ENCODE results near the gene NKAPD1. TPM values are rescaled to one million over a fixed set of nuclear protein-coding genes. Genes with fewer than 3 reads are reported as not detected.

NKAPD1 gene
- total RNA-seq, 1 donor from 2014 or later, result 27.7 TPM

DNA sequence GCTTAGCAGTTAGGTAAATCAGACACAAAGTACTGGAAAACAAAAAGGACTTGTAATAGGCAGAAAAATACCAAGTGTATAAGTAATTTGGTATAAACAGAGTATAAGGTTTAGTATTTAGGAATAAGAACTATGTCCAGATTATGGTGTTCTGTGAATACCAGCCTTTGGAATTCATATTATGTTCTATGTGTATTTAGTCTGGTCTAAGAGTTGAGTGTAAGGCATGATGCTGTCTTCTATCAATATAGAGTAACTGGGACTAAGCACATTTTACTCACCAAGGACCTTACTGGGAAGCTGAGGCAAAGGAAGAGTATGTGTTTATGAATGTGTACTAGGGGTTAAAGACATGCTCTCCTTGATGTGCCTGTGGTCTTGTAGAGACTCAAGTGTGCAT lies 22.1 kb downstream of the NKAPD1 start:
- Mint-ChIP-seq H3K4me3 (ENCODE audit: unreplicated experiment) (no peak overlapping the region), H3K27ac (ENCODE audit: unreplicated experiment) (no peak overlapping the region), H3K27me3 (ENCODE audit: low read depth, unreplicated experiment) (no peaks in the 10 kb centered on the region), H3K4me1 (ENCODE audit: low read depth, unreplicated experiment) (no peaks in the 10 kb centered on the region), H3K9me3 (ENCODE audit: unreplicated experiment) (no peaks in the 10 kb centered on the region), H3K36me3 (ENCODE audit: low read depth, unreplicated experiment) (peaks cover 6% of the 10 kb centered on the region)
- no peaks in the 10 kb centered on the region for H4K20me1 ChIP-seq (ENCODE audit: insufficient read depth, low read length)
- H3K27me3 ChIP-seq (ENCODE audit: insufficient read depth, low read length), result no peaks in the 10 kb centered on the region
- no peaks in the 10 kb centered on the region for H3K4me1 ChIP-seq (ENCODE audit: insufficient read depth, low read length)
- H3K79me2 ChIP-seq (ENCODE audit: insufficient read depth, low read length), result no peaks in the 10 kb centered on the region
- H2AFZ ChIP-seq (ENCODE audit: low read depth, low read length), result no peak overlapping the region
- TF ChIP-seq, protein P1, sequence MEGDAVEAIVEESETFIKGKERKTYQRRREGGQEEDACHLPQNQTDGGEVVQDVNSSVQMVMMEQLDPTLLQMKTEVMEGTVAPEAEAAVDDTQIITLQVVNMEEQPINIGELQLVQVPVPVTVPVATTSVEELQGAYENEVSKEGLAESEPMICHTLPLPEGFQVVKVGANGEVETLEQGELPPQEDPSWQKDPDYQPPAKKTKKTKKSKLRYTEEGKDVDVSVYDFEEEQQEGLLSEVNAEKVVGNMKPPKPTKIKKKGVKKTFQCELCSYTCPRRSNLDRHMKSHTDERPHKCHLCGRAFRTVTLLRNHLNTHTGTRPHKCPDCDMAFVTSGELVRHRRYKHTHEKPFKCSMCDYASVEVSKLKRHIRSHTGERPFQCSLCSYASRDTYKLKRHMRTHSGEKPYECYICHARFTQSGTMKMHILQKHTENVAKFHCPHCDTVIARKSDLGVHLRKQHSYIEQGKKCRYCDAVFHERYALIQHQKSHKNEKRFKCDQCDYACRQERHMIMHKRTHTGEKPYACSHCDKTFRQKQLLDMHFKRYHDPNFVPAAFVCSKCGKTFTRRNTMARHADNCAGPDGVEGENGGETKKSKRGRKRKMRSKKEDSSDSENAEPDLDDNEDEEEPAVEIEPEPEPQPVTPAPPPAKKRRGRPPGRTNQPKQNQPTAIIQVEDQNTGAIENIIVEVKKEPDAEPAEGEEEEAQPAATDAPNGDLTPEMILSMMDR (IDR thresholded peaks at IDR 0.05; ENCODE audit: insufficient read depth, low read depth, low read length), result no peak
- TF ChIP-seq EZH2 (IDR thresholded peaks at IDR 0.05; ENCODE audit: insufficient read depth, low read length), result no peak
- no peak for FAIRE-seq
- no peak for DNase-seq (ENCODE audit: low read depth)
- H3K27ac ChIP-seq (ENCODE audit: low read depth, low read length), result no peak overlapping the region
- no peak overlapping the region for H3K4me2 ChIP-seq (ENCODE audit: low read length)
- no peak overlapping the region for H3K4me3 ChIP-seq (ENCODE audit: insufficient read depth, low read depth, low read length)
- no peaks in the 10 kb centered on the region for H3K9me3 ChIP-seq (ENCODE audit: insufficient read depth, low read depth, low read length)
- H3K36me3 ChIP-seq (ENCODE audit: insufficient read depth, low read length), result peaks cover 17% of the 10 kb centered on the region
- no peak overlapping the region for H3K9ac ChIP-seq (ENCODE audit: low read length)

DNA sequence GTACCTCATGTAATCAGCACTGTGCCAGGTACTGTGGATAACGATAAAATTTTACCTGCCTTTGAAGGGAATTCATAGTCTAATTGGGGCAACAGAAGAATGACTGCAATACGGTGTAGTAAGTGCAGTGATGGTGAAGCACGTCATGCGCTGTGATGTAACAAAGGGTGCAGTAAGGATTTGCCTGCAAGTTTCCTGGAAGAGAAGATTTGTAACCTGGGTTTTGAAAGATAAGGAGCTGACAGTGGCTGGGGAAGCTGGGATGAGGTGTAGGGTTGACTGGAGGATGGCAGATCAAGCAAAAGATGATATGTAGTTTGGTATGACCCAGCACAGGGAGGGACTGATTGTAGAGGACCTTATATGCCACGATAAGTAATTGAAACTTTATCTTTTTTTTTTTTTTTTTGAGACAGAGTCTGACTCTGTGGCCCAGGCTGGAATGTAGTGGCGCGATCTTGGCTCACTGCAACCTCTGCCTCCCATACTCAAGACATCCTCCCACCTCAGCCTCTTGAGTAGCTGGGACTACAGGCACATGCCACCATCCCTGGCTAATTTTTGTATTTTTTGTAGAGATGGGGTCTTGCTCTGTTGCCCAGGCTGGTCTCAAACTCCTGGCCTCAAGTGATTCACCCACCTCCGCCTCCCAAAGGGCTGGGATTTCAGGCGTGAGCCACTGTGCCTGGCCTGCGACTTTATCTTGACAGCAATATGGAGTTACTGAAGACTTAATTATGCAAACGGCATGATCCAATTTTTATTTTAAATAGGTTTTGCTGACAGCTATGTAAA lies 23.8 kb downstream of the NKAPD1 start:
- Histone ChIP-seq H3K79me2 (ENCODE audit: insufficient read depth, low read length) (no peaks in the 10 kb centered on the region), H3K9me3 (ENCODE audit: insufficient read depth, low read depth, low read length) (no peaks in the 10 kb centered on the region), H3K4me1 (ENCODE audit: insufficient read depth, low read length) (no peaks in the 10 kb centered on the region), H3K27me3 (ENCODE audit: insufficient read depth, low read length) (no peaks in the 10 kb centered on the region), H3K36me3 (ENCODE audit: insufficient read depth, low read length) (peaks cover 6% of the 10 kb centered on the region), H3K4me3 (ENCODE audit: insufficient read depth, low read depth, low read length) (no peak overlapping the region), H3K4me2 (ENCODE audit: low read length) (no peak overlapping the region), H3K9ac (ENCODE audit: low read length) (no peak overlapping the region), H2AFZ (ENCODE audit: low read depth, low read length) (no peak overlapping the region), H3K27ac (ENCODE audit: low read depth, low read length) (no peak overlapping the region), H4K20me1 (ENCODE audit: insufficient read depth, low read length) (no peaks in the 10 kb centered on the region)
- DNase-seq (ENCODE audit: low read depth) (no peak), FAIRE-seq (no peak)
- Mint-ChIP-seq H3K36me3 (ENCODE audit: low read depth, unreplicated experiment) (peaks cover 2% of the 10 kb centered on the region), H3K4me1 (ENCODE audit: low read depth, unreplicated experiment) (no peaks in the 10 kb centered on the region), H3K9me3 (ENCODE audit: unreplicated experiment) (no peaks in the 10 kb centered on the region), H3K27ac (ENCODE audit: unreplicated experiment) (no peak overlapping the region), H3K27me3 (ENCODE audit: low read depth, unreplicated experiment) (no peaks in the 10 kb centered on the region), H3K4me3 (ENCODE audit: unreplicated experiment) (no peak overlapping the region)
- no peak for TF ChIP-seq EZH2 (IDR thresholded peaks at IDR 0.05; ENCODE audit: insufficient read depth, low read length)
- TF ChIP-seq, protein P1 (IDR thresholded peaks at IDR 0.05; ENCODE audit: insufficient read depth, low read depth, low read length), result no peak

GRCh38 chr11:112100462-112100861 lies 26.4 kb downstream of the NKAPD1 start:
- DNase-seq (ENCODE audit: low read depth), result peak; percentile 29

More at GRCh38 chr11:112100462-112100861, 26.4 kb downstream of the NKAPD1 start:
- Histone ChIP-seq H3K4me1 (ENCODE audit: insufficient read depth, low read length) (no peaks in the 10 kb centered on the region), H2AFZ (ENCODE audit: low read depth, low read length) (no peak overlapping the region), H3K27ac (ENCODE audit: low read depth, low read length) (no peak overlapping the region), H3K9ac (ENCODE audit: low read length) (peak overlapping the region; percentile 47), H3K4me3 (ENCODE audit: insufficient read depth, low read depth, low read length) (no peak overlapping the region), H4K20me1 (ENCODE audit: insufficient read depth, low read length) (no peaks in the 10 kb centered on the region), H3K79me2 (ENCODE audit: insufficient read depth, low read length) (no peaks in the 10 kb centered on the region), H3K4me2 (ENCODE audit: low read length) (peak overlapping the region; percentile 30), H3K36me3 (ENCODE audit: insufficient read depth, low read length) (no peaks in the 10 kb centered on the region), H3K27me3 (ENCODE audit: insufficient read depth, low read length) (no peaks in the 10 kb centered on the region), H3K9me3 (ENCODE audit: insufficient read depth, low read depth, low read length) (no peaks in the 10 kb centered on the region)
- no peak for TF ChIP-seq EZH2 (IDR thresholded peaks at IDR 0.05; ENCODE audit: insufficient read depth, low read length)
- TF ChIP-seq, protein P1 (IDR thresholded peaks at IDR 0.05; ENCODE audit: insufficient read depth, low read depth, low read length), result no peak
- Mint-ChIP-seq H3K36me3 (ENCODE audit: low read depth, unreplicated experiment) (peaks cover 2% of the 10 kb centered on the region), H3K27ac (ENCODE audit: unreplicated experiment) (no peak overlapping the region), H3K4me1 (ENCODE audit: low read depth, unreplicated experiment) (no peaks in the 10 kb centered on the region), H3K9me3 (ENCODE audit: unreplicated experiment) (no peaks in the 10 kb centered on the region), H3K27me3 (ENCODE audit: low read depth, unreplicated experiment) (no peaks in the 10 kb centered on the region), H3K4me3 (ENCODE audit: unreplicated experiment) (no peak overlapping the region)
- FAIRE-seq, result no peak
